Breast epithelium (tissue), 4 donors: Measurements from ENCODE around the gene ERC1. TPM values are rescaled to one million over a fixed set of nuclear protein-coding genes. Genes with fewer than 3 reads are reported as not detected.

Experiments used
- DNase-seq, 2 donors: peaks; one replicate each; pipeline ENCODE4 v3.0.0-alpha.2; 2019; ENCODE audit warnings: low spot score in 2 of 2
- H3K27ac ChIP-seq, 2 donors: fragments of 200-600 bp; sonication (generic) in 1 of 2; one replicate each; pipeline ENCODE4 v1.5.1; 2016 to 2019; ENCODE audit warnings: mild to moderate bottlenecking in 1 of 2
- H3K27me3 ChIP-seq, 2 donors: fragments of 200-600 bp; sonication (generic) in 1 of 2; one replicate each; pipeline versions ENCODE4 v1.5.1 to v1.6.0; 2017 to 2019; ENCODE audit warnings: control low read depth in 1 of 2, mild to moderate bottlenecking in 1 of 2
- H3K36me3 ChIP-seq: fragments of 200-600 bp; one replicate; pipeline ENCODE4 v1.5.1; 2019
- H3K4me1 ChIP-seq, 2 donors: fragments of 200-600 bp; sonication (generic); one replicate each; pipeline ENCODE4 v1.5.1; 2016 to 2019; ENCODE audit warnings: control low read depth in 1 of 2
- H3K4me3 ChIP-seq, 3 donors: fragments of 200-600 bp; sonication (generic); 1 replicate in 2 of 3; 2 replicates in 1 of 3; pipeline ENCODE4 v1.5.1; 2016 to 2019; ENCODE audit warnings: mild to moderate bottlenecking in 3 of 3, moderate library complexity in 2 of 3
- H3K9me3 ChIP-seq, 2 donors: fragments of 200-600 bp; sonication (generic) in 1 of 2; one replicate each; pipeline ENCODE4 v1.5.1; 2016 to 2019; ENCODE audit warnings: control low read depth in 1 of 2
- CTCF ChIP-seq, 3 donors: fragments of 450-650 bp; IDR thresholded peaks; one replicate each; pipeline ENCODE4 v1.5.1; 2016 to 2017; ENCODE audit warnings: antibody characterized with exemption in 3 of 3, mild to moderate bottlenecking in 3 of 3, moderate library complexity in 3 of 3
- POLR2A ChIP-seq: fragments of 450-650 bp; IDR thresholded peaks from one replicate; pipeline ENCODE4 v1.6.1; 2016; ENCODE audit warnings: antibody characterized with exemption, mild to moderate bottlenecking, moderate library complexity
- POLR2AphosphoS5 ChIP-seq, 3 donors: sonication (generic); formaldehyde crosslinking; IDR thresholded peaks; one replicate each; pipeline ENCODE4 v1.6.1; 2017; ENCODE audit warnings: antibody characterized with exemption in 3 of 3
- intact Hi-C: fragments of 100-400 bp; cut with DNase I; formaldehyde crosslinking; loops from one replicate; pipeline ENCODE4 v1.15.1; 2023; ENCODE audit warnings: low total_unique reads
- total RNA-seq, 3 donors: library from RNA; depleted of rRNA; stranded (reverse); fragments of >200 nt; gene quantifications; one replicate each; pipeline ENCODE4 v1.1.0, GENCODE V29; 2016

The ERC1 gene
- total RNA-seq, 3 donors from 2014 or later = 47.4 to 63.4 (median 52.8) TPM

GRCh38 chr12:991350-992333, 619 bp downstream of the ERC1 start:
- Histone ChIP-seq H3K27me3 (no peaks in the 10 kb centered on the region), H3K4me3 (peak overlapping the region; percentile 98 to 99 (median 98)), H3K9me3 (no peaks in the 10 kb centered on the region), H3K4me1 (peaks cover 0 to 15% of the 10 kb centered on the region in 2 donors), H3K27ac (peak overlapping the region; percentile 93 to 97), H3K36me3 (no peaks in the 10 kb centered on the region)
- TF ChIP-seq POLR2A (no peak), POLR2AphosphoS5 (IDR thresholded peaks at IDR 0.05) (no peak), CTCF (IDR thresholded peaks at IDR 0.05) (no peak)
- peak; percentile 26 to 52 for DNase-seq
- intact Hi-C loops = no loop called here

- no peaks in the 10 kb centered on the region for H3K9me3 ChIP-seq
- no peak overlapping the region for H3K4me3 ChIP-seq
- no peak for DNase-seq
- no peaks in the 10 kb centered on the region for H3K27me3 ChIP-seq
- H3K4me1 ChIP-seq = peaks cover 0 to 15% of the 10 kb centered on the region in 2 donors
- H3K27ac ChIP-seq = no peak overlapping the region
- no peaks in the 10 kb centered on the region for H3K36me3 ChIP-seq
- TF ChIP-seq POLR2A (no peak), POLR2AphosphoS5 (IDR thresholded peaks at IDR 0.05) (no peak), CTCF (IDR thresholded peaks at IDR 0.05) (no peak)
- intact Hi-C loops = no loop called here
These were observed 1.6 kb downstream of the ERC1 start for GRCh38 chr12:992647-993046.

- Histone ChIP-seq H3K27ac (no peak overlapping the region), H3K36me3 (no peaks in the 10 kb centered on the region), H3K9me3 (no peaks in the 10 kb centered on the region), H3K4me1 (peaks cover 0 to 4% of the 10 kb centered on the region in 2 donors), H3K27me3 (no peaks in the 10 kb centered on the region), H3K4me3 (no peak overlapping the region)
- TF ChIP-seq CTCF (IDR thresholded peaks at IDR 0.05) (no peak), POLR2AphosphoS5 (IDR thresholded peaks at IDR 0.05) (no peak), POLR2A (no peak)
- DNase-seq = no peak
- intact Hi-C loops = no loop called here
These were observed 5.9 kb downstream of the ERC1 start for GRCh38 chr12:996881-997280.

GRCh38 chr12:997505-997904, 6.5 kb downstream of the ERC1 start:
- no peaks in the 10 kb centered on the region for H3K9me3 ChIP-seq
- no peaks in the 10 kb centered on the region for H3K36me3 ChIP-seq
- no peak overlapping the region for H3K4me3 ChIP-seq
- H3K27ac ChIP-seq = no peak overlapping the region
- TF ChIP-seq POLR2A (no peak), CTCF (IDR thresholded peaks at IDR 0.05) (no peak), POLR2AphosphoS5 (IDR thresholded peaks at IDR 0.05) (no peak)
- no peaks in the 10 kb centered on the region for H3K4me1 ChIP-seq
- no peak for DNase-seq
- no peaks in the 10 kb centered on the region for H3K27me3 ChIP-seq
- intact Hi-C loops = no loop called here
